ENCODE measurements around the gene SH3D21.

GRCh38 chr1:36350659-36351226, 44.6 kb downstream of the SH3D21 start:
- TF ChIP-seq CTCF (IDR thresholded peaks at IDR 0.05) = no peak
- no peak for TF ChIP-seq POLR2AphosphoS5 (IDR thresholded peaks at IDR 0.05)
- TF ChIP-seq POLR2A (IDR thresholded peaks at IDR 0.05) = no peak
